ENCODE results near the gene RTL10.

Gene RTL10

GRCh38 chr22:19807161-19807913, 47.3 kb downstream of the RTL10 start:
- no peak for DNase-seq

- DNase-seq: peak; percentile 80
Measured at GRCh38 chr22:19806213-19807160, 48.2 kb downstream of the RTL10 start.

GRCh38 chr22:19805821-19806212, 48.9 kb downstream of the RTL10 start:
- no peak for DNase-seq
